Mononuclear cell (primary cell): ENCODE data around the gene OR5I1. TPM values are rescaled to one million over a fixed set of nuclear protein-coding genes. Genes with fewer than 3 reads are reported as not detected.

Source experiments
- total RNA-seq: library from RNA; depleted of rRNA; stranded (reverse); fragments of >200 nt; gene quantifications from one replicate; pipeline ENCODE4 v1.2.3, GENCODE V29; 2012

Gene OR5I1
- total RNA-seq, 1 donor: not detected

Other genes with a start within 250 kb of the OR5I1 start
- gene OR5D13, start 163.0 kb downstream of the OR5I1 start, total RNA-seq: not detected
- gene OR5D14, start 140.8 kb downstream of the OR5I1 start, total RNA-seq: not detected
- gene OR5L1, start 125.0 kb downstream of the OR5I1 start, total RNA-seq: not detected
- gene OR5D18, start 116.8 kb downstream of the OR5I1 start, total RNA-seq: not detected
- gene OR5L2, start 109.2 kb downstream of the OR5I1 start, total RNA-seq: not detected
- not detected for gene OR5D16, start 97.6 kb downstream of the OR5I1 start, total RNA-seq
- not detected for gene TRIM51, start 53.1 kb downstream of the OR5I1 start, total RNA-seq
- gene OR5W2, start 21.8 kb downstream of the OR5I1 start, total RNA-seq: not detected
- not detected for gene OR10AG1, start 33.5 kb upstream of the OR5I1 start, total RNA-seq
- gene OR5F1, start 58.2 kb upstream of the OR5I1 start, total RNA-seq: not detected
- gene OR5AS1, start 91.3 kb upstream of the OR5I1 start, total RNA-seq: 0.10 TPM
- not detected for gene OR8I2, start 156.9 kb upstream of the OR5I1 start, total RNA-seq
- gene OR8H2, start 167.3 kb upstream of the OR5I1 start, total RNA-seq: not detected
- not detected for gene OR8H3, start 186.0 kb upstream of the OR5I1 start, total RNA-seq
- not detected for gene OR8J3, start 203.8 kb upstream of the OR5I1 start, total RNA-seq
- gene OR8K5, start 223.9 kb upstream of the OR5I1 start, total RNA-seq: not detected
- not detected for gene OR5J2, start 240.2 kb upstream of the OR5I1 start, total RNA-seq